ENCODE measurements around the gene ACSF2.

DNA sequence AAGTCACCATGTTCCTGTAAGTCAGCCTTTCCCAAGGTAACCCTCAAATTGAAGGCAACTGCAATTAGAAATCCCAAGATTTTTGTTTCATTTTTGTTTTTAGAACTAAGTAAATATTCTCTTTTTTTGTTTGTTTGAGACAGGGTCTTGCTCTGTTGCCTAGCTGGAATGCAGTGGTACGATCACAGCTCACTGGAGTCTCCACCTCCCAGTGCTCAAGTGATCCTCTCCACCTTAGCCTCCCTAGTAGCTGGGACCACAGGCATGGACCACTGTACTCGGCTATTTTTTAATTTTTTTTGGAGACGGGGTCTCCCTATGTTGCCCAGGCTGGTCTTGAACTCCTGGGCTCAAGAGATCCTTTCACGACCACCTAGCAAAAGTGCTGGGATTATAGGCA is 18.1 kb upstream of the ACSF2 start:
- TF ChIP-seq POLR2AphosphoS5 (IDR thresholded peaks at IDR 0.05) = no peak
- TF ChIP-seq CTCF (IDR thresholded peaks at IDR 0.05) = no peak
